SK-N-SH (cell line): ENCODE measurements around the gene COL3A1.

Experiments used
- RFX5 ChIP-seq: IDR thresholded peaks from 2 replicates; pipeline ENCODE4 v1.6.1; 2012; ENCODE audit warnings: mild to moderate bottlenecking, improper control_type of control experiment, low read length
- TF ChIP-seq, protein P1 (sequence below): fragments of 200-600 bp; sonication (generic); IDR thresholded peaks from 2 replicates; pipeline ENCODE4 v1.6.1; 2017; ENCODE audit warnings: antibody characterized with exemption, mild to moderate bottlenecking, moderate library complexity
- TF ChIP-seq, protein P2 (sequence below): IDR thresholded peaks from 2 replicates; pipeline ENCODE4 v1.4.0; 2012; ENCODE audit warnings: low read depth, borderline replicate concordance

DNA sequence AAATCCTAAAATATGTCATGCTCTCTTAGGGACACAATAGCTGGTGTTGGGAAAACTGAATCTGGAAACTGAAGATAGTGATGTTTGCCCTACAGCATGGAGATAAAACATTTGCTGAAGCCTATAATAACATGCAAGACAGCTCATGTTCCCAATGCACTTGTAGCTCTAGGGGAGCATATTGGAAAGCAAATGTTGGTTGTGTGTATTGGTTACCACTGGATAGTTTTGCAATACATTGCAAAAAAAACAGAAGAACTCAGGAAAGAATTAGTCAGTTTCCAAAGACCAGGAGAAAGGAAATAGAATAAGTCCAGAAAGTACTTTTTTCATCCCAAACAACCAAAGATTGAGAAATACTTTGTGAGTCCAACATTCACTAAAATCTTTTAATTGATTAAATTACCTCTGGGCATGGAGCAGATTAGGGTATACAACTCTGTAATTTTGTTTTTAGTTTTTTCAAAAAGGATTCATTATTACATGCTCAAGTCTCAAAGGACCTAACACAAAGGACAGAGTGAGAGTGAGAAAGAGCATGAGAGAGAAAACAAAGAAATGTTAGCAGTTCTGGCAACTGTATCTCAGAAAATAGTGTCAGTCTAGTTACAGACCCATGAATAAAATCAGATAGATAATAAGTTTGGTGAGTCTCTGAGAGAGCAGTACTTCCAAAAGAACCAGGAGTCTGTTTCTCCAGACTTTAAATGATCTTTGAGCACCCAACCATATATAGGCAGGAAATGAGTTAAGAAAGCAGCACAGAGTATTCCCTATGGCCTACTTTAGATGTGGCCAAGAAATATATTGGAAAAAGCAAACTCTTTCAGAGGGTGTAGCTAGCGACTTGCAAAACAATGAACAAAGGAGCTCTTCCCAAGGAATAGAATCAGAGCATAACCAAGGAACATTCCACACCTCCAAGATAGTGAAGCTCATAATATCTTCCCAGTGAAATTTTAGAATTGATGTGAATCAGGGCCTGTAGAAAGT lies 36.6 kb upstream of the COL3A1 start:
- TF ChIP-seq, protein P1, sequence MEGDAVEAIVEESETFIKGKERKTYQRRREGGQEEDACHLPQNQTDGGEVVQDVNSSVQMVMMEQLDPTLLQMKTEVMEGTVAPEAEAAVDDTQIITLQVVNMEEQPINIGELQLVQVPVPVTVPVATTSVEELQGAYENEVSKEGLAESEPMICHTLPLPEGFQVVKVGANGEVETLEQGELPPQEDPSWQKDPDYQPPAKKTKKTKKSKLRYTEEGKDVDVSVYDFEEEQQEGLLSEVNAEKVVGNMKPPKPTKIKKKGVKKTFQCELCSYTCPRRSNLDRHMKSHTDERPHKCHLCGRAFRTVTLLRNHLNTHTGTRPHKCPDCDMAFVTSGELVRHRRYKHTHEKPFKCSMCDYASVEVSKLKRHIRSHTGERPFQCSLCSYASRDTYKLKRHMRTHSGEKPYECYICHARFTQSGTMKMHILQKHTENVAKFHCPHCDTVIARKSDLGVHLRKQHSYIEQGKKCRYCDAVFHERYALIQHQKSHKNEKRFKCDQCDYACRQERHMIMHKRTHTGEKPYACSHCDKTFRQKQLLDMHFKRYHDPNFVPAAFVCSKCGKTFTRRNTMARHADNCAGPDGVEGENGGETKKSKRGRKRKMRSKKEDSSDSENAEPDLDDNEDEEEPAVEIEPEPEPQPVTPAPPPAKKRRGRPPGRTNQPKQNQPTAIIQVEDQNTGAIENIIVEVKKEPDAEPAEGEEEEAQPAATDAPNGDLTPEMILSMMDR, result no peak
- TF ChIP-seq, protein P2, sequence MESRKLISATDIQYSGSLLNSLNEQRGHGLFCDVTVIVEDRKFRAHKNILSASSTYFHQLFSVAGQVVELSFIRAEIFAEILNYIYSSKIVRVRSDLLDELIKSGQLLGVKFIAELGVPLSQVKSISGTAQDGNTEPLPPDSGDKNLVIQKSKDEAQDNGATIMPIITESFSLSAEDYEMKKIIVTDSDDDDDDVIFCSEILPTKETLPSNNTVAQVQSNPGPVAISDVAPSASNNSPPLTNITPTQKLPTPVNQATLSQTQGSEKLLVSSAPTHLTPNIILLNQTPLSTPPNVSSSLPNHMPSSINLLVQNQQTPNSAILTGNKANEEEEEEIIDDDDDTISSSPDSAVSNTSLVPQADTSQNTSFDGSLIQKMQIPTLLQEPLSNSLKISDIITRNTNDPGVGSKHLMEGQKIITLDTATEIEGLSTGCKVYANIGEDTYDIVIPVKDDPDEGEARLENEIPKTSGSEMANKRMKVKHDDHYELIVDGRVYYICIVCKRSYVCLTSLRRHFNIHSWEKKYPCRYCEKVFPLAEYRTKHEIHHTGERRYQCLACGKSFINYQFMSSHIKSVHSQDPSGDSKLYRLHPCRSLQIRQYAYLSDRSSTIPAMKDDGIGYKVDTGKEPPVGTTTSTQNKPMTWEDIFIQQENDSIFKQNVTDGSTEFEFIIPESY, result no peak
- no peak for TF ChIP-seq RFX5
